ENCODE data around the gene SLC34A1. TPM values are rescaled to one million over a fixed set of nuclear protein-coding genes. Genes with fewer than 3 reads are reported as not detected.

Gene SLC34A1
- total and polyA plus RNA-seq, 2 experiments from 2014 or later, result not detected

GRCh38 chr5:177346820-177347219, 37.4 kb upstream of the SLC34A1 start:
- H3K9me2 ChIP-seq (ENCODE audit: insufficient read depth), result no peaks in the 10 kb centered on the region
- H3K9me3 Mint-ChIP-seq, result no peaks in the 10 kb centered on the region
- no peak overlapping the region for H3K4me2 ChIP-seq
- no peak overlapping the region for H3K27ac Mint-ChIP-seq
- TF ChIP-seq ETS1 (IDR thresholded peaks at IDR 0.05) (no peak), JUNB (IDR thresholded peaks at IDR 0.05; ENCODE audit: unreplicated experiment) (no peak), CTCF (conservative IDR thresholded peaks at IDR 0.05; ENCODE audit: low read depth in 2 of 2) (no peak), ZNF114 (CRISPR knock-in tag; IDR thresholded peaks at IDR 0.05) (no peak), ZNF331 (CRISPR knock-in tag; IDR thresholded peaks at IDR 0.05; ENCODE audit: low read depth) (no peak), ZNF462 (CRISPR knock-in tag; IDR thresholded peaks at IDR 0.05) (no peak)
- DNase-seq (ENCODE audit: low spot score), result no peak
- no peaks in the 10 kb centered on the region for H3K27me3 ChIP-seq (ENCODE audit: insufficient read depth)
- peaks cover 19% of the 10 kb centered on the region for H3K4me1 Mint-ChIP-seq
- no peak overlapping the region for H3K27ac ChIP-seq (ENCODE audit: low read depth)
- peaks cover 13% of the 10 kb centered on the region; the same call in 1 of the 2 replicates for H3K36me3 ChIP-seq (ENCODE audit: insufficient read depth)
- peaks cover 21% of the 10 kb centered on the region for H3K36me3 Mint-ChIP-seq (ENCODE audit: low read depth)
- no peak overlapping the region for H3K4me3 Mint-ChIP-seq
- no peak overlapping the region for H3K4me3 ChIP-seq
- peaks cover 6% of the 10 kb centered on the region for H3K4me1 ChIP-seq (ENCODE audit: insufficient read depth)
- 0 out of 2 replicates have a peak, but pooled peaks cover 6% of the 10 kb centered on the region for H3F3A ChIP-seq (replicated peaks; ENCODE audit: low read depth)
- H3K79me2 ChIP-seq (replicated peaks; ENCODE audit: insufficient read depth), result peaks cover 92% of the 10 kb centered on the region
- no peak overlapping the region for H2AFZ ChIP-seq
- peaks cover 29% of the 10 kb centered on the region for H4K20me1 ChIP-seq (replicated peaks; ENCODE audit: insufficient read depth)
- peaks cover 1% of the 10 kb centered on the region for H3K27me3 Mint-ChIP-seq (ENCODE audit: insufficient read depth, low read depth, poor library complexity)
- no peak for ATAC-seq

All from GM23338 (cell line).